Upper lobe of right lung (tissue), 1 donor: Measurements from ENCODE around the gene UNK. TPM values are rescaled to one million over a fixed set of nuclear protein-coding genes. Genes with fewer than 3 reads are reported as not detected.
"Not testable (repeated sequence)": the region's sequence is repeated elsewhere in the genome, so short reads cannot be mapped to it uniquely, and the experiment has no call there.

Experiments
- ATAC-seq: fragments of 200-7000 bp; cut with Tn5 transposase; one replicate; pipeline ENCODE4 v1.9.1; 2020; ENCODE audit warnings: mild to moderate bottlenecking, moderate library complexity
- DNase-seq: peaks from one replicate; pipeline ENCODE4 v3.0.0-alpha.2; 2020
- H3K27ac ChIP-seq: fragments of 200-600 bp; one replicate; pipeline ENCODE4 v1.8.0; 2022
- H3K27me3 ChIP-seq: fragments of 200-600 bp; one replicate; pipeline ENCODE4 v1.8.0; 2022; ENCODE audit warnings: mild to moderate bottlenecking
- H3K36me3 ChIP-seq: fragments of 200-600 bp; one replicate; pipeline ENCODE4 v1.8.0; 2022
- H3K4me1 ChIP-seq: fragments of 200-600 bp; one replicate; pipeline ENCODE4 v1.8.0; 2022
- H3K4me3 ChIP-seq: fragments of 200-600 bp; one replicate; pipeline ENCODE4 v1.8.0; 2022; ENCODE audit warnings: mild to moderate bottlenecking
- H3K9me3 ChIP-seq: fragments of 200-600 bp; one replicate; pipeline ENCODE4 v1.8.0; 2022
- intact Hi-C: fragments of 100-400 bp; cut with DNase I; formaldehyde crosslinking; loops from one replicate; pipeline ENCODE4 v1.11.0; 2022
- total RNA-seq: library from RNA; stranded (reverse); fragmentation: NEBNext Ultra II Directional; extraction: Animal tissue kit (Norgen Biotek cat#: 25700); gene quantifications from one replicate; pipeline ENCODE4 v1.2.1, GENCODE V29; 2021
- TF ChIP-seq, protein P1 (sequence below): fragments of 200-600 bp; IDR thresholded peaks from one replicate; pipeline ENCODE4 v1.8.0; 2022; ENCODE audit warnings: antibody characterized with exemption
- donor health status: DM: no; HTN: yes; CAD: no; lungs with severe emphysema.

Gene UNK
- total RNA-seq, 1 donor from 2014 or later = 27.1 TPM

GRCh38 chr17:75854881-75855309 lies 70.3 kb downstream of the UNK start:
- Histone ChIP-seq H3K4me3 (peak overlapping the region; percentile 65), H3K27me3 (no peaks in the 10 kb centered on the region), H3K27ac (peak overlapping the region; percentile 96), H3K9me3 (no peaks in the 10 kb centered on the region), H3K36me3 (peaks cover 28% of the 10 kb centered on the region), H3K4me1 (peaks cover 30% of the 10 kb centered on the region)
- intact Hi-C loops = no loop called here
- DNase-seq (peak; percentile 82), ATAC-seq (peak; percentile 20)
- TF ChIP-seq, protein P1, sequence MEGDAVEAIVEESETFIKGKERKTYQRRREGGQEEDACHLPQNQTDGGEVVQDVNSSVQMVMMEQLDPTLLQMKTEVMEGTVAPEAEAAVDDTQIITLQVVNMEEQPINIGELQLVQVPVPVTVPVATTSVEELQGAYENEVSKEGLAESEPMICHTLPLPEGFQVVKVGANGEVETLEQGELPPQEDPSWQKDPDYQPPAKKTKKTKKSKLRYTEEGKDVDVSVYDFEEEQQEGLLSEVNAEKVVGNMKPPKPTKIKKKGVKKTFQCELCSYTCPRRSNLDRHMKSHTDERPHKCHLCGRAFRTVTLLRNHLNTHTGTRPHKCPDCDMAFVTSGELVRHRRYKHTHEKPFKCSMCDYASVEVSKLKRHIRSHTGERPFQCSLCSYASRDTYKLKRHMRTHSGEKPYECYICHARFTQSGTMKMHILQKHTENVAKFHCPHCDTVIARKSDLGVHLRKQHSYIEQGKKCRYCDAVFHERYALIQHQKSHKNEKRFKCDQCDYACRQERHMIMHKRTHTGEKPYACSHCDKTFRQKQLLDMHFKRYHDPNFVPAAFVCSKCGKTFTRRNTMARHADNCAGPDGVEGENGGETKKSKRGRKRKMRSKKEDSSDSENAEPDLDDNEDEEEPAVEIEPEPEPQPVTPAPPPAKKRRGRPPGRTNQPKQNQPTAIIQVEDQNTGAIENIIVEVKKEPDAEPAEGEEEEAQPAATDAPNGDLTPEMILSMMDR = no peak

DNA sequence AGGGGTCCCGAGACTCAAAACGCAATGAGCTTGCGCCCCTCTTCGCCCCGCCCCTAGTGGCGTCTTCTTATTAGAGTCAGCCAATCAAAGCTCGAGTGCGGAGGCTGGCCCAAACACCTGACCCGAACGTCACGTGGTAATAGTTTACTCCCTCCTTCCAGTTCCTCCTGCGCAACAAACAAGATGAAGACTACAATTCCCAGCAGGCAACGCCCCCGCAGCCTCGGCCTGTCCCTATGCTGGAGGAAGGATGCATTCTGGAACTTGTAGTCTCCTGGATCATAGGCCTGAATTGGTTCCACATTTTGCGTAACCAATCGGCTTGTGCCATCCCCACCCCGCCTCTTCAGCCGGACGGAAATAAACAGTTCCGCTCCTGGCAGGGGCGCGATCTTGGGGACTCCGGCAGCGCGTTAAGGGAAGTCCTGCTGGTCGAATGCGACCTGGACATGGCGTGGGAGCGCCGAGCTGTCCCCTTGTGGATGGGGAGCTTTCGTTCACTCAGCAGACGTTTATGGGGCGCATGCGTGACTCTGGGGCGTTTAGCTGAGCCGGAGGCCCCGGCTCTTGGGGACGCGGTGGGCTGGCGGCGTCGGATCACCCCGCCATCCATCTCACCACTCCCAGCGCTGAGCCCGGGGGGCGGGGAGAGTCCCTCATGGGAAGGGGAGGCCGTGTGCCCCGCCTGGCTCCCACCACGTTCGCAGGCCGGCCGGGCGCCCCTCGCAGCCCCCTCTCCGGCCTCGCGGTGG lies 70.9 kb downstream of the UNK start, which contains the start of gene WBP2:
Gene WBP2 (minus strand): TSS at position 26 of the 752 bp plus-strand sequence. CDS start 38 bp downstream, outside the sequence.
- ATAC-seq = peak; percentile 95
- intact Hi-C loops = no loop called here

GRCh38 chr17:75856062-75856756 lies 71.6 kb downstream of the UNK start:
- ATAC-seq (no peak), DNase-seq (no peak)
- TF ChIP-seq, protein P1 = no peak
- Histone ChIP-seq H3K27me3 (no peaks in the 10 kb centered on the region), H3K36me3 (peaks cover 15% of the 10 kb centered on the region), H3K4me1 (peaks cover 27% of the 10 kb centered on the region), H3K27ac (peak overlapping the region; percentile 96), H3K4me3 (peak overlapping the region; percentile 65), H3K9me3 (no peaks in the 10 kb centered on the region)
- intact Hi-C loops = no loop called here

More for the DNA sequence above, 70.9 kb downstream of the UNK start, which contains the start of gene WBP2:
- TF ChIP-seq, protein P1 = peak; percentile 51
- peak; percentile 98 for DNase-seq
- peak within 1 kb of the TSS; percentile 65 for H3K4me3 ChIP-seq
- H3K36me3 ChIP-seq = peaks cover 22% of the 10 kb centered on the region
- H3K27me3 ChIP-seq = no peaks in the 10 kb centered on the region
- H3K4me1 ChIP-seq = peaks cover 27% of the 10 kb centered on the region
- H3K27ac ChIP-seq = peak within 1 kb of the TSS; percentile 96
- no peaks in the 10 kb centered on the region for H3K9me3 ChIP-seq

GRCh38 chr17:75859358-75859757 lies 74.8 kb downstream of the UNK start:
- intact Hi-C loops, H3K36me3 ChIP-seq, DNase-seq, H3K4me3 ChIP-seq, H3K9me3 ChIP-seq, H3K27me3 ChIP-seq, ATAC-seq: not testable (repeated sequence)
- peak overlapping the region; percentile 80 for H3K27ac ChIP-seq
- H3K4me1 ChIP-seq = peaks cover 19% of the 10 kb centered on the region

DNA sequence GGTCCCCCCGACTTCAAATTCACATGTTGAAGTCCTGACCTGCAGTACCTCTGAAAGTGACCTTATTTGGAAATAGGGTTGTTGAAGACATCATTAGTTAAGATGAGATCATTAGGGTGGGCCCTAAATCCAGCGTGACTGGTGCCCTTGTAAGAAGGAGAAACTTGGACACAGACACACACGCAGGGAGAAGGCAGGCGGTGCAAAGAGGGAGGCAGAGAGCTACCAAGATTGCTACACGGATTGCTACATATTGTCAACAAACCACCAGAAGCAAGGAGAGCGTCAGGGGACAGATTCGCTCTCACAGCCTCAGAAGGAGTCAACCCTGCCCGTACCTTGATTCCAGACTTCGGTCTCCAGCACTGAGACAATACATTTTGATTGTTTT lies 77.3 kb downstream of the UNK start:
- DNase-seq = no peak
- Histone ChIP-seq H3K4me1 (peaks cover 18% of the 10 kb centered on the region), H3K36me3 (no peaks in the 10 kb centered on the region), H3K9me3 (no peaks in the 10 kb centered on the region), H3K27me3 (no peaks in the 10 kb centered on the region), H3K27ac (no peak overlapping the region), H3K4me3 (no peak overlapping the region)
- TF ChIP-seq, protein P1 = no peak
- ATAC-seq = no peak
- intact Hi-C loops = no loop called here

DNA sequence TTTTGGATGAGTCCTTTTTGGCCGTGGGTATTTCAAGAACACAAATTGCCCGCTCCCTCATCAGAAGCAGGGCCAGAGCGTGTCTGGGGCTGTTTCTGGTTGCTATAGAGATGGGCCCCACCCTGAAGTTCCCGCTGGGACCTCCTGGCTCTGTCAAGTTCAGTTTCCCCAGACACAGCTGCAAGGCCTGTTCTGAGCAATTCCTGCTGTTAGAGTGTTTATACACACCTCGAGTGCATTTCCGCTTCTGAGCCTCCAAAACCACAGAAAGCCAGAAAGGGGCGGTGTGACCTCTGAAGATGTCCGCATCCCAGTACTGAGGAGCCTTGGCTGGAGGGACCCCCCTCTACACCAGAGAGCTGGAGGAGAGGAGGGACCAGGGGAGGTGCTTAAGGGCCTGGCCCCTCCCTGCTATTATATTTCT lies 79.9 kb downstream of the UNK start:
- intact Hi-C loops = no loop called here
- H3K9me3 ChIP-seq = no peaks in the 10 kb centered on the region
- H3K4me3 ChIP-seq = no peak overlapping the region
- H3K4me1 ChIP-seq = peaks cover 23% of the 10 kb centered on the region
- TF ChIP-seq, protein P1 = no peak
- peak; percentile 70 for DNase-seq
- peak overlapping the region; percentile 88 for H3K27ac ChIP-seq
- ATAC-seq = peak; percentile 85
- no peaks in the 10 kb centered on the region for H3K27me3 ChIP-seq
- H3K36me3 ChIP-seq = no peaks in the 10 kb centered on the region

- ATAC-seq, intact Hi-C loops, H3K27me3 ChIP-seq, H3K4me3 ChIP-seq, H3K9me3 ChIP-seq, H3K36me3 ChIP-seq, DNase-seq: not testable (repeated sequence)
- Histone ChIP-seq H3K4me1 (peaks cover 27% of the 10 kb centered on the region), H3K27ac (peak overlapping the region; percentile 88)
Measured at GRCh38 chr17:75864887-75865286, 80.3 kb downstream of the UNK start.

DNA sequence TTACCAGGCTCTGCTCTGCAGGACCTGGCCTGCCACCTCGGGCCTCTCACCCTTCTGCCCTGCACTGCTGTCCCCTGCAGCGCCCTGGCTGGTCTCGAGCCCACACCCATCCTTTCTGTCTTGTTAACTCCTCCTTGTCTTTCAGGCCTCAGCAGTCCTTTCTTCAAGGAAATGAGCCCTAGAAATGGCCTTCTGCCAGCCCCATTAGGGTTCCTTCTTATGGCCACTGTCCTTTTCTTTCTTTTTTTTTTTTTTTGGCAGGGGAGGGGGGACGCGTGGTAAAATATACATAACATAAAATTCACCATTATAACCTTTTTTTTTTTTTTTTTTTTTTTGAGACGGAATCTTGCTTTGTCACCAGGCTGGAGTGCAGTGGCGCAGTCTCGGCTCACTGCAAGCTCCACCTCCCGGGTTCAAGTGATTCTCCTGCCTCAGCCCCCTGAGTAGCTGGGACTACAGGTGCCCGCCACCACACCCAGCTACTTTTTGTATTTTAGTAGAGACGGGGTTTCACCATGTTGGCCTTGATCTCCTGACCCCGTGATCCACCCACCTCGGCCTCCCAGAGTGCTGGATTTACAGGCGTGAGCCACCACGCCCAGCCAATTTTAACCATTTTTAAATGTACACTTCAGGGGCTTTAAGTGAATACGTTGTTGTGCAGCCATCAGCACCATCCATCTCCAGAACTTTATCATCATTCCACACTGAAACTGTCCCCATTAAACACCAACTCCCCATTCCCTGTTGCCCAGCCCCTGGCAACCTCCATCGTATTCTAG lies 81.0 kb downstream of the UNK start:
- Histone ChIP-seq H3K4me1 (peaks cover 28% of the 10 kb centered on the region), H3K27ac (peak overlapping the region; percentile 88)
- H3K27me3 ChIP-seq, intact Hi-C loops, H3K36me3 ChIP-seq, H3K4me3 ChIP-seq, DNase-seq, H3K9me3 ChIP-seq, ATAC-seq: not testable (repeated sequence)
